WTC11 (cell line): ENCODE measurements around the gene MAD2L1. TPM values are rescaled to one million over a fixed set of nuclear protein-coding genes. Genes with fewer than 3 reads are reported as not detected.

Experiments used
- ATAC-seq: fragments of 200-7000 bp; cut with Tn5 transposase; 2 replicates; pipeline ENCODE4 v1.10.0; 2021; ENCODE audit warnings: mild to moderate bottlenecking, moderate library complexity
- CTCF ChIA-PET: fragments of 300-600 bp; sonication (Branson Sonifier 250); formaldehyde crosslinking; loops from one replicate; lab custom pipeline; 2021; ENCODE audit warnings: antibody characterized with exemption; lab: Charles Lee
- POLR2A ChIA-PET: fragments of 350-600 bp; sonication (Branson Sonifier 250); formaldehyde crosslinking; loops from one replicate; lab custom pipeline; 2021; ENCODE audit warnings: antibody characterized with exemption; lab: Charles Lee
- DNase-seq: peaks from one replicate; pipeline ENCODE4 v3.0.0; 2021; ENCODE audit warnings: low spot score
- H3K27ac Mint-ChIP-seq: 2 replicates; pipeline ENCODE4 v1.8.0; 2021; ENCODE audit warnings: mixed read lengths
- H3K27me3 Mint-ChIP-seq: 2 replicates; pipeline ENCODE4 v1.8.0; 2021; ENCODE audit warnings: low read depth, mild to moderate bottlenecking, moderate library complexity, mixed read lengths
- H3K36me3 Mint-ChIP-seq: 2 replicates; pipeline ENCODE4 v1.8.0; 2021; ENCODE audit warnings: mixed read lengths
- H3K4me1 Mint-ChIP-seq: 2 replicates; pipeline ENCODE4 v1.8.0; 2022; ENCODE audit warnings: mixed read lengths
- H3K4me3 Mint-ChIP-seq: 2 replicates; pipeline ENCODE4 v1.8.0; 2021; ENCODE audit warnings: mild to moderate bottlenecking, moderate library complexity, mixed read lengths
- H3K9me3 Mint-ChIP-seq: 2 replicates; pipeline ENCODE4 v1.8.0; 2021; ENCODE audit warnings: mixed read lengths
- HMGA2 ChIP-seq: fragments of 250-450 bp; sonication (Bioruptor Pico); IDR thresholded peaks from 2 replicates; pipeline ENCODE4 v1.4.0; 2021; ENCODE audit warnings: mild to moderate bottlenecking, moderate library complexity
- KAT7 ChIP-seq: sonication (generic); formaldehyde crosslinking; IDR thresholded peaks from 2 replicates; pipeline ENCODE4 v1.8.1; 2023; ENCODE audit warnings: missing genetic modification reagents, mild to moderate bottlenecking, borderline replicate concordance
- NFATC4 ChIP-seq: fragments of 250-450 bp; sonication (Bioruptor Pico); IDR thresholded peaks from 2 replicates; pipeline ENCODE4 v1.9.0; 2021; ENCODE audit warnings: mild to moderate bottlenecking
- NFE2L1 ChIP-seq: sonication (generic); formaldehyde crosslinking; IDR thresholded peaks from 2 replicates; pipeline ENCODE4 v1.8.1; 2023; ENCODE audit warnings: missing genetic modification reagents
- TEAD1 ChIP-seq: sonication (generic); formaldehyde crosslinking; IDR thresholded peaks from 2 replicates; pipeline ENCODE4 v1.8.0; 2022; ENCODE audit warnings: mild to moderate bottlenecking, missing genetic modification reagents
- ZNF396 ChIP-seq: fragments of 250-450 bp; sonication (Bioruptor Pico); IDR thresholded peaks from 2 replicates; pipeline ENCODE4 v1.8.0; 2021; ENCODE audit warnings: mild to moderate bottlenecking, moderate library complexity, borderline replicate concordance
- total RNA-seq: library from RNA; stranded (reverse); gene quantifications from 3 replicates; pipeline ENCODE4 v1.2.3, GENCODE V29; 2021
- TF ChIP-seq, protein P1 (sequence below): fragments of 250-450 bp; sonication (Bioruptor Pico); IDR thresholded peaks from 2 replicates; pipeline ENCODE4 v1.9.0; 2021; ENCODE audit warnings: mild to moderate bottlenecking
- TF ChIP-seq, protein P2 (sequence below): sonication (generic); formaldehyde crosslinking; IDR thresholded peaks from 2 replicates; pipeline ENCODE4 v1.8.1; 2023; ENCODE audit warnings: mild to moderate bottlenecking, missing genetic modification reagents, moderate library complexity
- TF ChIP-seq, protein P3 (sequence below): sonication (generic); formaldehyde crosslinking; IDR thresholded peaks from 2 replicates; pipeline ENCODE4 v1.8.1; 2022; ENCODE audit warnings: mild to moderate bottlenecking, missing genetic modification reagents, moderate library complexity, borderline replicate concordance
- TF ChIP-seq, protein P4 (sequence below): sonication (generic); formaldehyde crosslinking; IDR thresholded peaks from 2 replicates; pipeline ENCODE4 v1.8.1; 2022; ENCODE audit warnings: low read depth, missing genetic modification reagents, borderline replicate concordance
- TF ChIP-seq, protein P5 (sequence below): sonication (generic); formaldehyde crosslinking; IDR thresholded peaks from 2 replicates; pipeline ENCODE4 v1.8.1; 2022; ENCODE audit warnings: low read depth, mild to moderate bottlenecking, moderate library complexity, missing genetic modification reagents, borderline replicate concordance
- TF ChIP-seq, protein P6 (sequence below): sonication (generic); formaldehyde crosslinking; IDR thresholded peaks from 2 replicates; pipeline ENCODE4 v1.8.0; 2022; ENCODE audit warnings: mild to moderate bottlenecking, missing genetic modification reagents
- TF ChIP-seq, protein P7 (sequence below): fragments of 250-450 bp; sonication (Bioruptor Pico); IDR thresholded peaks from 2 replicates; pipeline ENCODE4 v1.9.0; 2021; ENCODE audit warnings: mild to moderate bottlenecking, borderline replicate concordance

The MAD2L1 gene
- total RNA-seq, 1 experiment from 2014 or later = 81.2 TPM

DNA sequence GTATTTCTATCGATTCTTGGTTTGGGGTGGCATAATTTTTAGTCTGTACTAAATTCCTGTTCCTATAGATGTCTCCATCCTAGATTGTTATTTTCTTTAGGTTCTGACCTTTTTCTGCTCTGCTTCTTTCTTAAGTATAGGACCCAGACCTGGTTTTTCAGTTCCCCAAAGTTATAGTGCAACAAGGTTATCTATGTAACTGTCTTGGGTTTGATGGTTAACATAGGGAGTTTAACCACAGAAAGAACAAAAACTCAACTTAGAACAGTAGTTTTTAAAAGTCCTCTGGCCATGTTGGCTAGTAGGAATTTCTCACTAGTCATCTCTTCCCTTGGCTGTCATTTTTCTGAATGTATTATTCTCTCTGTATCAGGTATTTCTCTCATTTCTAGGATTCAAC is 38.8 kb upstream of the MAD2L1 start (continued):
- TF ChIP-seq, protein P1, sequence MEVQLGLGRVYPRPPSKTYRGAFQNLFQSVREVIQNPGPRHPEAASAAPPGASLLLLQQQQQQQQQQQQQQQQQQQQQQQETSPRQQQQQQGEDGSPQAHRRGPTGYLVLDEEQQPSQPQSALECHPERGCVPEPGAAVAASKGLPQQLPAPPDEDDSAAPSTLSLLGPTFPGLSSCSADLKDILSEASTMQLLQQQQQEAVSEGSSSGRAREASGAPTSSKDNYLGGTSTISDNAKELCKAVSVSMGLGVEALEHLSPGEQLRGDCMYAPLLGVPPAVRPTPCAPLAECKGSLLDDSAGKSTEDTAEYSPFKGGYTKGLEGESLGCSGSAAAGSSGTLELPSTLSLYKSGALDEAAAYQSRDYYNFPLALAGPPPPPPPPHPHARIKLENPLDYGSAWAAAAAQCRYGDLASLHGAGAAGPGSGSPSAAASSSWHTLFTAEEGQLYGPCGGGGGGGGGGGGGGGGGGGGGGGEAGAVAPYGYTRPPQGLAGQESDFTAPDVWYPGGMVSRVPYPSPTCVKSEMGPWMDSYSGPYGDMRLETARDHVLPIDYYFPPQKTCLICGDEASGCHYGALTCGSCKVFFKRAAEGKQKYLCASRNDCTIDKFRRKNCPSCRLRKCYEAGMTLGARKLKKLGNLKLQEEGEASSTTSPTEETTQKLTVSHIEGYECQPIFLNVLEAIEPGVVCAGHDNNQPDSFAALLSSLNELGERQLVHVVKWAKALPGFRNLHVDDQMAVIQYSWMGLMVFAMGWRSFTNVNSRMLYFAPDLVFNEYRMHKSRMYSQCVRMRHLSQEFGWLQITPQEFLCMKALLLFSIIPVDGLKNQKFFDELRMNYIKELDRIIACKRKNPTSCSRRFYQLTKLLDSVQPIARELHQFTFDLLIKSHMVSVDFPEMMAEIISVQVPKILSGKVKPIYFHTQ = no peak
- TF ChIP-seq, protein P2, sequence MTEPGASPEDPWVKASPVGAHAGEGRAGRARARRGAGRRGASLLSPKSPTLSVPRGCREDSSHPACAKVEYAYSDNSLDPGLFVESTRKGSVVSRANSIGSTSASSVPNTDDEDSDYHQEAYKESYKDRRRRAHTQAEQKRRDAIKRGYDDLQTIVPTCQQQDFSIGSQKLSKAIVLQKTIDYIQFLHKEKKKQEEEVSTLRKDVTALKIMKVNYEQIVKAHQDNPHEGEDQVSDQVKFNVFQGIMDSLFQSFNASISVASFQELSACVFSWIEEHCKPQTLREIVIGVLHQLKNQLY (CRISPR knock-in tag) = no peak

DNA sequence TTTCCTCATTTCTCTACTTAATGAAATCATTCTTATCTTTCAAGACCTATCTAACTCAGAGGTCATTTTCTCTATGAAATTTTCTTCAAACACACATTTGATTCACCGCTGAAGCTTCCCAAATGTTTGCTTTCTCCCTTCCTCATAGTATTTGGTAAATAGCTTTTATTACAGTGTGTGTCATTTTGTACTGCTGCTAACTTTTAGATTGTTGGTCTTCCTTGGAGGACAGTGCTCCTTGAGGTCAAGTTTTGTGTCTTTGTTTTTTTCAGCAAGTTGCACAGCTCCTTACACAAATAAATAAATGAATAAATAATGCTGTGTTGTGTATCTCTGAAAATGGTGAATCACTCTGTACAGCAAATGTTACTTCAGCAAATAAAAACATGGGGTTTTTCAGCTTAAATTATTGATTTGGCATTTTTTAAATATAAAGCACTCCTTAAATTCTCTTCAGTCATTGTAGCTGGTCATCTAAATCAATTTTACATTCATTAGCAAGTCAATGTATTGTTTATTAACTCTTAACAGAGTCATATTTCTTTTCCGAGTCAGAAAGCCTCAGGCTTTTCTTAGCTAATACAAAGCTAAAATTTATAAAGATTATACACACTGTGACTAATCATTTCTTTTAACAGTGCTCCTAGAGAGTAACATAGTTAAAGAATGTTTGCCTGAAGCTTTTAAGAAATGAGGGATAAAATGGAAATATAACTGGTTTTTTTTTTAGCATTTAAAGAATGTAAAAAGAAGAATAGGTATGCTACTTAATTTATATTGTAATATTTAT is 30.1 kb upstream of the MAD2L1 start:
- ATAC-seq (no peak), DNase-seq (no peak)
- Mint-ChIP-seq H3K4me3 (no peak overlapping the region), H3K4me1 (no peaks in the 10 kb centered on the region), H3K27ac (no peak overlapping the region), H3K9me3 (no peaks in the 10 kb centered on the region), H3K27me3 (no peaks in the 10 kb centered on the region), H3K36me3 (no peaks in the 10 kb centered on the region)
- ChIA-PET POLR2A (no interaction called here), CTCF (interaction anchor here (0.6 kb wide), 1 partner anchor 881 kb away, joined by 4 read pairs; no protein-coding TSS in a partner anchor)
- TF ChIP-seq, protein P3, sequence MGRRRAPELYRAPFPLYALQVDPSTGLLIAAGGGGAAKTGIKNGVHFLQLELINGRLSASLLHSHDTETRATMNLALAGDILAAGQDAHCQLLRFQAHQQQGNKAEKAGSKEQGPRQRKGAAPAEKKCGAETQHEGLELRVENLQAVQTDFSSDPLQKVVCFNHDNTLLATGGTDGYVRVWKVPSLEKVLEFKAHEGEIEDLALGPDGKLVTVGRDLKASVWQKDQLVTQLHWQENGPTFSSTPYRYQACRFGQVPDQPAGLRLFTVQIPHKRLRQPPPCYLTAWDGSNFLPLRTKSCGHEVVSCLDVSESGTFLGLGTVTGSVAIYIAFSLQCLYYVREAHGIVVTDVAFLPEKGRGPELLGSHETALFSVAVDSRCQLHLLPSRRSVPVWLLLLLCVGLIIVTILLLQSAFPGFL (CRISPR knock-in tag) = no peak
- no peak for TF ChIP-seq NFATC4 (CRISPR knock-in tag)
- TF ChIP-seq NFE2L1 (CRISPR knock-in tag) = no peak
- TF ChIP-seq, protein P4, sequence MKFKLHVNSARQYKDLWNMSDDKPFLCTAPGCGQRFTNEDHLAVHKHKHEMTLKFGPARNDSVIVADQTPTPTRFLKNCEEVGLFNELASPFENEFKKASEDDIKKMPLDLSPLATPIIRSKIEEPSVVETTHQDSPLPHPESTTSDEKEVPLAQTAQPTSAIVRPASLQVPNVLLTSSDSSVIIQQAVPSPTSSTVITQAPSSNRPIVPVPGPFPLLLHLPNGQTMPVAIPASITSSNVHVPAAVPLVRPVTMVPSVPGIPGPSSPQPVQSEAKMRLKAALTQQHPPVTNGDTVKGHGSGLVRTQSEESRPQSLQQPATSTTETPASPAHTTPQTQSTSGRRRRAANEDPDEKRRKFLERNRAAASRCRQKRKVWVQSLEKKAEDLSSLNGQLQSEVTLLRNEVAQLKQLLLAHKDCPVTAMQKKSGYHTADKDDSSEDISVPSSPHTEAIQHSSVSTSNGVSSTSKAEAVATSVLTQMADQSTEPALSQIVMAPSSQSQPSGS = no peak
- no peak for TF ChIP-seq ZNF396 (CRISPR knock-in tag)

DNA sequence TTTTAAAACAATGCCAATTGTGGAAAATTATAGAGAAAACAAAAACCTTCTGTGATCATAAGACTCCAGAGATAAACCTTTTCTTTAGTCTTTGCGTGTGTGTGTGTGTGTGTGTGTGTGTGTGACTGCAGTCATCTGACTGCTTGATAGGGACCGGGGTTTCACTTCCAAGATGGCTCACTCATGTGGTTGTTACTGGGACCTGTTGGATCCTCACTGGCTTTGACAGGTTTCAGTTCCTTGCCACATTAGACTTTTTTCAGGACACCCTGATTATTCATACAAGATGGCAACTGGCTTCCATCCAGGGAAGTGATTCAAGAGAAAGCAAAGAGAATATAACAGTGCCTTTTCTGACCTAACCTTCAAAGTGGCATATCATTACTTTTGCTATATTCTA is 21.9 kb upstream of the MAD2L1 start:
- ATAC-seq (no peak), DNase-seq (no peak)
- ChIA-PET CTCF (no interaction called here), POLR2A (no interaction called here)
- H3K27ac Mint-ChIP-seq = no peak overlapping the region
- H3K4me1 Mint-ChIP-seq = no peaks in the 10 kb centered on the region
- H3K9me3 Mint-ChIP-seq = peaks cover 19% of the 10 kb centered on the region
- peaks cover 10% of the 10 kb centered on the region for H3K36me3 Mint-ChIP-seq
- no peaks in the 10 kb centered on the region for H3K27me3 Mint-ChIP-seq
- no peak overlapping the region for H3K4me3 Mint-ChIP-seq
- TF ChIP-seq, protein P5, sequence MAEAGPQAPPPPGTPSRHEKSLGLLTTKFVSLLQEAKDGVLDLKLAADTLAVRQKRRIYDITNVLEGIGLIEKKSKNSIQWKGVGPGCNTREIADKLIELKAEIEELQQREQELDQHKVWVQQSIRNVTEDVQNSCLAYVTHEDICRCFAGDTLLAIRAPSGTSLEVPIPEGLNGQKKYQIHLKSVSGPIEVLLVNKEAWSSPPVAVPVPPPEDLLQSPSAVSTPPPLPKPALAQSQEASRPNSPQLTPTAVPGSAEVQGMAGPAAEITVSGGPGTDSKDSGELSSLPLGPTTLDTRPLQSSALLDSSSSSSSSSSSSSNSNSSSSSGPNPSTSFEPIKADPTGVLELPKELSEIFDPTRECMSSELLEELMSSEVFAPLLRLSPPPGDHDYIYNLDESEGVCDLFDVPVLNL = no peak
- TF ChIP-seq TEAD1 (CRISPR knock-in tag) (no peak), ZNF396 (CRISPR knock-in tag) (no peak), NFE2L1 (CRISPR knock-in tag) (no peak), KAT7 (CRISPR knock-in tag) (no peak), HMGA2 (CRISPR knock-in tag) (no peak)
- TF ChIP-seq, protein P6, sequence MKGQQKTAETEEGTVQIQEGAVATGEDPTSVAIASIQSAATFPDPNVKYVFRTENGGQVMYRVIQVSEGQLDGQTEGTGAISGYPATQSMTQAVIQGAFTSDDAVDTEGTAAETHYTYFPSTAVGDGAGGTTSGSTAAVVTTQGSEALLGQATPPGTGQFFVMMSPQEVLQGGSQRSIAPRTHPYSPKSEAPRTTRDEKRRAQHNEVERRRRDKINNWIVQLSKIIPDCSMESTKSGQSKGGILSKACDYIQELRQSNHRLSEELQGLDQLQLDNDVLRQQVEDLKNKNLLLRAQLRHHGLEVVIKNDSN (CRISPR knock-in tag) = no peak
- TF ChIP-seq, protein P7, sequence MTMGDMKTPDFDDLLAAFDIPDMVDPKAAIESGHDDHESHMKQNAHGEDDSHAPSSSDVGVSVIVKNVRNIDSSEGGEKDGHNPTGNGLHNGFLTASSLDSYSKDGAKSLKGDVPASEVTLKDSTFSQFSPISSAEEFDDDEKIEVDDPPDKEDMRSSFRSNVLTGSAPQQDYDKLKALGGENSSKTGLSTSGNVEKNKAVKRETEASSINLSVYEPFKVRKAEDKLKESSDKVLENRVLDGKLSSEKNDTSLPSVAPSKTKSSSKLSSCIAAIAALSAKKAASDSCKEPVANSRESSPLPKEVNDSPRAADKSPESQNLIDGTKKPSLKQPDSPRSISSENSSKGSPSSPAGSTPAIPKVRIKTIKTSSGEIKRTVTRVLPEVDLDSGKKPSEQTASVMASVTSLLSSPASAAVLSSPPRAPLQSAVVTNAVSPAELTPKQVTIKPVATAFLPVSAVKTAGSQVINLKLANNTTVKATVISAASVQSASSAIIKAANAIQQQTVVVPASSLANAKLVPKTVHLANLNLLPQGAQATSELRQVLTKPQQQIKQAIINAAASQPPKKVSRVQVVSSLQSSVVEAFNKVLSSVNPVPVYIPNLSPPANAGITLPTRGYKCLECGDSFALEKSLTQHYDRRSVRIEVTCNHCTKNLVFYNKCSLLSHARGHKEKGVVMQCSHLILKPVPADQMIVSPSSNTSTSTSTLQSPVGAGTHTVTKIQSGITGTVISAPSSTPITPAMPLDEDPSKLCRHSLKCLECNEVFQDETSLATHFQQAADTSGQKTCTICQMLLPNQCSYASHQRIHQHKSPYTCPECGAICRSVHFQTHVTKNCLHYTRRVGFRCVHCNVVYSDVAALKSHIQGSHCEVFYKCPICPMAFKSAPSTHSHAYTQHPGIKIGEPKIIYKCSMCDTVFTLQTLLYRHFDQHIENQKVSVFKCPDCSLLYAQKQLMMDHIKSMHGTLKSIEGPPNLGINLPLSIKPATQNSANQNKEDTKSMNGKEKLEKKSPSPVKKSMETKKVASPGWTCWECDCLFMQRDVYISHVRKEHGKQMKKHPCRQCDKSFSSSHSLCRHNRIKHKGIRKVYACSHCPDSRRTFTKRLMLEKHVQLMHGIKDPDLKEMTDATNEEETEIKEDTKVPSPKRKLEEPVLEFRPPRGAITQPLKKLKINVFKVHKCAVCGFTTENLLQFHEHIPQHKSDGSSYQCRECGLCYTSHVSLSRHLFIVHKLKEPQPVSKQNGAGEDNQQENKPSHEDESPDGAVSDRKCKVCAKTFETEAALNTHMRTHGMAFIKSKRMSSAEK = no peak
- TF ChIP-seq, protein P4 = no peak
